ENCODE measurements around the gene ALPK3.

The ALPK3 gene

GRCh38 chr15:84898761-84899160 lies 81.6 kb downstream of the ALPK3 start:
- DNase-seq: no peak

- no peak for DNase-seq
Observed at GRCh38 chr15:84899750-84900149, 82.6 kb downstream of the ALPK3 start.

GRCh38 chr15:84901540-84901939 lies 84.4 kb downstream of the ALPK3 start:
- no peak for DNase-seq

- DNase-seq: no peak
Observed at GRCh38 chr15:84903751-84904150, 86.6 kb downstream of the ALPK3 start.

- no peak for DNase-seq
Observed at GRCh38 chr15:84904419-84904818, 87.3 kb downstream of the ALPK3 start.

- DNase-seq: no peak
Observed at GRCh38 chr15:84905016-84905916, 88.1 kb downstream of the ALPK3 start.

GRCh38 chr15:84907731-84908130 lies 90.6 kb downstream of the ALPK3 start:
- no peak for DNase-seq

GRCh38 chr15:84908564-84908963 lies 91.4 kb downstream of the ALPK3 start:
- DNase-seq: no peak

GRCh38 chr15:84909029-84909428 lies 91.9 kb downstream of the ALPK3 start:
- no peak for DNase-seq

- no peak for DNase-seq
Observed at GRCh38 chr15:84909782-84910181, 92.6 kb downstream of the ALPK3 start.

- peak; percentile 68 for DNase-seq
Observed at GRCh38 chr15:84910928-84911623, 93.9 kb downstream of the ALPK3 start.

- DNase-seq: no peak
Observed at GRCh38 chr15:84911879-84912660, 94.9 kb downstream of the ALPK3 start.

GRCh38 chr15:84913360-84913723 lies 96.2 kb downstream of the ALPK3 start:
- DNase-seq: no peak

GRCh38 chr15:84914351-84914750 lies 97.2 kb downstream of the ALPK3 start:
- DNase-seq: no peak

- peak; percentile 48 for DNase-seq
Observed at GRCh38 chr15:84914909-84915605, 97.9 kb downstream of the ALPK3 start.

- DNase-seq: no peak
Observed at GRCh38 chr15:84915606-84915958, 98.4 kb downstream of the ALPK3 start.

- no peak for DNase-seq
Observed at GRCh38 chr15:84917452-84917851, 100.3 kb downstream of the ALPK3 start.

GRCh38 chr15:84919106-84919667 lies 102.0 kb downstream of the ALPK3 start:
- no peak for DNase-seq

- no peak for DNase-seq
Observed at GRCh38 chr15:84921121-84921520, 104.0 kb downstream of the ALPK3 start.

GRCh38 chr15:84922530-84922929 lies 105.4 kb downstream of the ALPK3 start:
- no peak for DNase-seq

Data from NCI-H510A (cell line).